PC-3 (cell line): ENCODE measurements around the gene FRMD5.

Experiments
- EZH2 ChIP-seq: fragments of 300-600 bp; sonication (generic); IDR thresholded peaks from one replicate; pipeline ENCODE4 v1.6.1; 2017; ENCODE audit warnings: antibody characterized with exemption, mild to moderate bottlenecking, low read length; ENCODE audit not compliant: unreplicated experiment
- EZH2phosphoT487 ChIP-seq: fragments of 300-600 bp; sonication (generic); IDR thresholded peaks from 2 replicates; pipeline ENCODE4 v1.6.1; 2018; ENCODE audit warnings: mild to moderate bottlenecking, antibody characterized with exemption, low read length, borderline replicate concordance
- TF ChIP-seq, protein P1 (sequence below): fragments of 300-600 bp; sonication (generic); conservative IDR thresholded peaks from 2 replicates; pipeline ENCODE4 v1.5.1; 2017; ENCODE audit warnings: antibody characterized with exemption, low read depth, mild to moderate bottlenecking, low read length

DNA sequence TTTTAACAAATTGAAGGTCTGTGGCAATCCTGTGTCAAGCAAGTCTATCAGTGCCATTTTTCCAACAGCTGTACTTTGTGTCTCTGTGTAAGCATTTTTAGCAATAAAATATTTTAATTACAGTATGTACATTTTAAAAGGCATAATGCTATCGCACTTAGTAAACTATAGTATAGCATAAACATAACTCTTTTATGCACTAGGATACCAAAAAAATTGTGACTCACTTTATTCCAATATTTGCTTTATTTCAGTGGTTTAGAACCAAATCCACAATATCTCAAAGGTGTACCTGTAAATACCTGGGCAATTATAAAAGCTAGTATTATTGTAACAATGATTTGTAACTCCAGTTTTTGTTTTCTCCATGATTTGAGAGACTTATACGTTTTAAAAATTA lies 46.5 kb downstream of the FRMD5 start:
- TF ChIP-seq, protein P1, sequence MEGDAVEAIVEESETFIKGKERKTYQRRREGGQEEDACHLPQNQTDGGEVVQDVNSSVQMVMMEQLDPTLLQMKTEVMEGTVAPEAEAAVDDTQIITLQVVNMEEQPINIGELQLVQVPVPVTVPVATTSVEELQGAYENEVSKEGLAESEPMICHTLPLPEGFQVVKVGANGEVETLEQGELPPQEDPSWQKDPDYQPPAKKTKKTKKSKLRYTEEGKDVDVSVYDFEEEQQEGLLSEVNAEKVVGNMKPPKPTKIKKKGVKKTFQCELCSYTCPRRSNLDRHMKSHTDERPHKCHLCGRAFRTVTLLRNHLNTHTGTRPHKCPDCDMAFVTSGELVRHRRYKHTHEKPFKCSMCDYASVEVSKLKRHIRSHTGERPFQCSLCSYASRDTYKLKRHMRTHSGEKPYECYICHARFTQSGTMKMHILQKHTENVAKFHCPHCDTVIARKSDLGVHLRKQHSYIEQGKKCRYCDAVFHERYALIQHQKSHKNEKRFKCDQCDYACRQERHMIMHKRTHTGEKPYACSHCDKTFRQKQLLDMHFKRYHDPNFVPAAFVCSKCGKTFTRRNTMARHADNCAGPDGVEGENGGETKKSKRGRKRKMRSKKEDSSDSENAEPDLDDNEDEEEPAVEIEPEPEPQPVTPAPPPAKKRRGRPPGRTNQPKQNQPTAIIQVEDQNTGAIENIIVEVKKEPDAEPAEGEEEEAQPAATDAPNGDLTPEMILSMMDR, result no peak
- TF ChIP-seq EZH2 (no peak), EZH2phosphoT487 (no peak)
